MM.1S (cell line): Measurements from ENCODE around the gene TRPV4.

ENCODE experiments used
- DNase-seq: peaks from one replicate; pipeline ENCODE4 v3.0.0-alpha.2; 2015
- H2AFZ ChIP-seq: fragments of 300-600 bp; sonication (generic); 2 replicates; pipeline ENCODE4 v1.6.0; 2016; ENCODE audit warnings: antibody characterized with exemption, low read length
- H3F3A ChIP-seq: fragments of 300-600 bp; sonication (generic); 2 replicates; pipeline ENCODE4 v1.6.1; 2016; ENCODE audit warnings: mild to moderate bottlenecking, antibody characterized with exemption, low read length, moderate library complexity, mixed read lengths; ENCODE audit not compliant: insufficient read depth
- H3K27ac ChIP-seq: fragments of 300-600 bp; sonication (generic); 2 replicates; pipeline ENCODE4 v1.5.1; 2016; ENCODE audit warnings: mild to moderate bottlenecking, low read length
- H3K27me3 ChIP-seq: fragments of 300-600 bp; sonication (generic); replicated peaks from 2 replicates; pipeline ENCODE4 v1.6.0; 2016; ENCODE audit warnings: low read length; ENCODE audit not compliant: insufficient read depth
- H3K36me3 ChIP-seq: fragments of 300-600 bp; sonication (generic); replicated peaks from 2 replicates; pipeline ENCODE4 v1.6.1; 2016; ENCODE audit warnings: mild to moderate bottlenecking, low read length, mixed read lengths; ENCODE audit not compliant: insufficient read depth
- H3K4me1 ChIP-seq: fragments of 300-600 bp; sonication (generic); 2 replicates; pipeline ENCODE4 v1.6.1; 2016; ENCODE audit warnings: low read length, mixed read lengths
- H3K4me2 ChIP-seq: fragments of 300-600 bp; sonication (generic); 2 replicates; pipeline ENCODE4 v1.6.0; 2016; ENCODE audit warnings: low read depth, low read length
- H3K4me3 ChIP-seq: fragments of 300-600 bp; sonication (generic); 2 replicates; pipeline ENCODE4 v1.5.1; 2016; ENCODE audit warnings: low read length, mixed read lengths
- H3K79me2 ChIP-seq: fragments of 300-600 bp; sonication (generic); 2 replicates; pipeline ENCODE4 v1.6.1; 2016; ENCODE audit warnings: mixed run types, low read length, mixed read lengths
- H3K9ac ChIP-seq: fragments of 300-600 bp; sonication (generic); 2 replicates; pipeline ENCODE4 v1.6.1; 2016; ENCODE audit warnings: low read length, mixed read lengths
- H3K9me2 ChIP-seq: fragments of 300-600 bp; sonication (generic); replicated peaks from 2 replicates; pipeline ENCODE4 v1.6.1; 2016; ENCODE audit warnings: mild to moderate bottlenecking, low read length, mixed read lengths; ENCODE audit not compliant: insufficient read depth
- H3K9me3 ChIP-seq: fragments of 300-600 bp; sonication (generic); replicated peaks from 2 replicates; pipeline ENCODE4 v1.6.1; 2016; ENCODE audit warnings: mild to moderate bottlenecking, low read length, mixed read lengths; ENCODE audit not compliant: insufficient read depth
- H4K20me1 ChIP-seq: fragments of 300-600 bp; sonication (generic); 2 replicates; pipeline ENCODE4 v1.6.1; 2016; ENCODE audit warnings: mild to moderate bottlenecking, low read length, moderate library complexity, mixed read lengths; ENCODE audit not compliant: insufficient read depth
- EZH2 ChIP-seq: fragments of 300-600 bp; sonication (generic); optimal IDR thresholded peaks from 2 replicates; pipeline ENCODE3; 2017; ENCODE audit warnings: low read depth, mild to moderate bottlenecking, antibody characterized with exemption, low read length, mixed read lengths
- EZH2phosphoT487 ChIP-seq: fragments of 300-600 bp; sonication (generic); IDR thresholded peaks from 2 replicates; pipeline ENCODE4 v1.6.1; 2018; ENCODE audit warnings: antibody characterized with exemption, low read length
- TF ChIP-seq, protein P1 (sequence below): fragments of 300-600 bp; sonication (generic); IDR thresholded peaks from 2 replicates; pipeline ENCODE4 v1.5.1; 2016; ENCODE audit warnings: antibody characterized with exemption, low read length, mixed read lengths

The TRPV4 gene

DNA sequence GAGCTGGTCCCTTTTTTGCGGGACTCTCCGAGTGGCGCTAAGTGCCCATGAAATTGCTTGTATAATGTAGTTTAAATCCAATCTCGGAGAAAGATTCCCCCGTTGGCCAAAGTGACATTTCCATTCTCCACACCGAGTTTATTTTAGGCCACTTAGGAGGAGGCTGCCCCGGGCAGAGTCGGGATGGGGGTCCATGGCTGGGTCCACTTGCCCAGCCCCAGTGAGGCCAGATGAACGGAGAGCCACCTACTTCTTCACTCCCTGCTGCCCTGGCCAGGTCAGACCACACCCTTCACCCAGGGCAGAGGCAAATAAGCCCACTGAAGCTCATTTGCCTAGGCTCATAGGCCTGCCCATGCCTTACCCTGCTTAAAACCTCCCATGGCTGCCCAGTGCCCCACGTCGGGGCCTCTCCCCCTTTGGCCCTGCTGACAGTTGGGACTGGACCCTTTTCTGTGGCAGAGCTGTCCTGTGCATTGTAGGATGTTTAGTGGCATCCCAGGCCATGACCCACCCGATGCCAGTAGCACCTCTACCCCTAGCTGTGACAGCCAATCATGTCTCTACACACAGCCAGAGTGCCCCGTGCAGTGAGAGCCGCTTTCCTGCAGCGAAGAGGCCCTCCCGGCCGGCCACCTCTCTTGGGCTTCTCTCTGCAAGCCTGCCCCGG lies 68.3 kb downstream of the TRPV4 start:
- Histone ChIP-seq H3K27me3 (no peaks in the 10 kb centered on the region), H3K9me2 (no peaks in the 10 kb centered on the region), H3K36me3 (no peaks in the 10 kb centered on the region), H4K20me1 (no peaks in the 10 kb centered on the region), H2AFZ (no peak overlapping the region), H3F3A (no peaks in the 10 kb centered on the region), H3K4me3 (no peak overlapping the region), H3K4me2 (no peak overlapping the region), H3K27ac (no peak overlapping the region), H3K79me2 (no peaks in the 10 kb centered on the region), H3K9ac (no peak overlapping the region), H3K9me3 (no peaks in the 10 kb centered on the region), H3K4me1 (no peaks in the 10 kb centered on the region)
- DNase-seq: no peak
- TF ChIP-seq, protein P1, sequence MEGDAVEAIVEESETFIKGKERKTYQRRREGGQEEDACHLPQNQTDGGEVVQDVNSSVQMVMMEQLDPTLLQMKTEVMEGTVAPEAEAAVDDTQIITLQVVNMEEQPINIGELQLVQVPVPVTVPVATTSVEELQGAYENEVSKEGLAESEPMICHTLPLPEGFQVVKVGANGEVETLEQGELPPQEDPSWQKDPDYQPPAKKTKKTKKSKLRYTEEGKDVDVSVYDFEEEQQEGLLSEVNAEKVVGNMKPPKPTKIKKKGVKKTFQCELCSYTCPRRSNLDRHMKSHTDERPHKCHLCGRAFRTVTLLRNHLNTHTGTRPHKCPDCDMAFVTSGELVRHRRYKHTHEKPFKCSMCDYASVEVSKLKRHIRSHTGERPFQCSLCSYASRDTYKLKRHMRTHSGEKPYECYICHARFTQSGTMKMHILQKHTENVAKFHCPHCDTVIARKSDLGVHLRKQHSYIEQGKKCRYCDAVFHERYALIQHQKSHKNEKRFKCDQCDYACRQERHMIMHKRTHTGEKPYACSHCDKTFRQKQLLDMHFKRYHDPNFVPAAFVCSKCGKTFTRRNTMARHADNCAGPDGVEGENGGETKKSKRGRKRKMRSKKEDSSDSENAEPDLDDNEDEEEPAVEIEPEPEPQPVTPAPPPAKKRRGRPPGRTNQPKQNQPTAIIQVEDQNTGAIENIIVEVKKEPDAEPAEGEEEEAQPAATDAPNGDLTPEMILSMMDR: no peak
- TF ChIP-seq EZH2phosphoT487 (no peak), EZH2 (no peak)

DNA sequence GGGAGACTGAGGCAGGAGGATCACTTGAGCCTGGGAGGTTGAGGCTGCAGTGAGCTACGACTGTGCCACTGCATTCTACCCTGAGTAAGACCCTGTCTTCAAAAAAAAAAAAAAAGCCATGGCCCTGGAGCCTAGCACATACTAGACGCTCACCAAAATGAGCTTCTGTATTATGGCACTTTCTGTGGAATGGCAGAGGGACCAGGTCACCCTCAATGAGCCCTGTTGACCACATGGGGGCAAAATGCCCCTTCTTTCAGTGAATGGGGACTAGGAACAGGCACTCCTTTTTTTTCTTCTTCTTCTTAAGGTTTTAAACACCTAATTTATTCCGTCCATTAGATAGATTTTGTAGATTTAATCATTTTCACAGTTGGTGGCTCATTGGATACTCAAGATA lies 69.1 kb downstream of the TRPV4 start:
- Histone ChIP-seq H4K20me1 (no peaks in the 10 kb centered on the region), H3K27me3 (no peaks in the 10 kb centered on the region), H3K27ac (no peak overlapping the region), H3K4me3 (no peak overlapping the region), H3K79me2 (no peaks in the 10 kb centered on the region), H3K9me2 (no peaks in the 10 kb centered on the region), H3K36me3 (no peaks in the 10 kb centered on the region), H3F3A (no peaks in the 10 kb centered on the region), H2AFZ (no peak overlapping the region), H3K9me3 (no peaks in the 10 kb centered on the region), H3K4me2 (no peak overlapping the region), H3K4me1 (no peaks in the 10 kb centered on the region), H3K9ac (no peak overlapping the region)
- TF ChIP-seq EZH2phosphoT487 (no peak), EZH2 (no peak)
- TF ChIP-seq, protein P1: no peak
- no peak for DNase-seq

GRCh38 chr12:109763201-109763841 lies 69.9 kb downstream of the TRPV4 start:
- Histone ChIP-seq H3K27ac (no peak overlapping the region), H2AFZ (no peak overlapping the region), H3K4me1 (no peaks in the 10 kb centered on the region), H4K20me1 (no peaks in the 10 kb centered on the region), H3K36me3 (no peaks in the 10 kb centered on the region), H3K9me3 (no peaks in the 10 kb centered on the region), H3K79me2 (no peaks in the 10 kb centered on the region), H3K4me3 (no peak overlapping the region), H3F3A (no peaks in the 10 kb centered on the region), H3K4me2 (no peak overlapping the region), H3K9me2 (no peaks in the 10 kb centered on the region), H3K9ac (no peak overlapping the region), H3K27me3 (no peaks in the 10 kb centered on the region)
- TF ChIP-seq, protein P1: no peak
- TF ChIP-seq EZH2 (no peak), EZH2phosphoT487 (no peak)
- DNase-seq: no peak
